ENCODE measurements around the gene KIF23.

- no peak for TF ChIP-seq CTCF (conservative IDR thresholded peaks at IDR 0.05; ENCODE audit: low read length)
- no peak for TF ChIP-seq EZH2phosphoT487 (IDR thresholded peaks at IDR 0.05; ENCODE audit: borderline replicate concordance, low read depth, low read length)
Observed at GRCh38 chr15:69435985-69436384, 21.8 kb downstream of the KIF23 start.
